Karpas-422 (cell line): Measurements from ENCODE around the gene ADGRG2. TPM values are rescaled to one million over a fixed set of nuclear protein-coding genes. Genes with fewer than 3 reads are reported as not detected.

Experiments used
- DNase-seq: peaks from one replicate; pipeline ENCODE4 v3.0.0-alpha.2; 2015
- H2AFZ ChIP-seq: fragments of 200-600 bp; sonication (generic); 2 replicates; pipeline ENCODE4 v1.6.1; 2014; ENCODE audit warnings: antibody characterized with exemption, low read length, mixed read lengths
- H3K27ac ChIP-seq: fragments of 200-600 bp; sonication (generic); 2 replicates; pipeline ENCODE4 v1.5.1; 2014; ENCODE audit warnings: mild to moderate bottlenecking, low read length, moderate library complexity
- H3K27me3 ChIP-seq: fragments of 200-600 bp; sonication (generic); 2 replicates; pipeline ENCODE4 v1.6.1; 2014; ENCODE audit warnings: low read length, mixed read lengths
- H3K36me3 ChIP-seq: fragments of 200-600 bp; sonication (generic); 2 replicates; pipeline ENCODE4 v1.6.1; 2014; ENCODE audit warnings: low read length, mixed read lengths; ENCODE audit not compliant: insufficient read depth
- H3K4me1 ChIP-seq: fragments of 200-600 bp; sonication (generic); 2 replicates; pipeline ENCODE4 v1.6.1; 2014; ENCODE audit warnings: mild to moderate bottlenecking, low read length, mixed read lengths
- H3K4me2 ChIP-seq: fragments of 200-600 bp; sonication (generic); 2 replicates; pipeline ENCODE4 v1.6.1; 2014; ENCODE audit warnings: low read length, low read depth, mild to moderate bottlenecking; ENCODE audit not compliant: poor library complexity, severe bottlenecking
- H3K4me3 ChIP-seq: fragments of 200-600 bp; sonication (generic); 2 replicates; pipeline ENCODE4 v1.5.1; 2014; ENCODE audit warnings: mild to moderate bottlenecking, antibody characterized with exemption, low read length, mixed read lengths
- H3K79me2 ChIP-seq: fragments of 200-600 bp; sonication (generic); 2 replicates; pipeline ENCODE4 v1.6.1; 2014; ENCODE audit warnings: mild to moderate bottlenecking, low read length, mixed read lengths
- H3K9ac ChIP-seq: fragments of 200-600 bp; sonication (generic); 2 replicates; pipeline ENCODE4 v1.6.0; 2014; ENCODE audit warnings: low read length
- H3K9me2 ChIP-seq: fragments of 200-600 bp; sonication (generic), shearing (Covaris generic); replicated peaks from 2 replicates; pipeline ENCODE4 v1.6.0; 2014; ENCODE audit warnings: mild to moderate bottlenecking, low read length, moderate library complexity; ENCODE audit not compliant: insufficient read depth
- H3K9me3 ChIP-seq: fragments of 300-700, 200-600 bp; sonication (generic); 2 replicates; pipeline ENCODE4 v1.6.1; 2014; ENCODE audit warnings: low read length, mixed read lengths
- H4K20me1 ChIP-seq: fragments of 200-600 bp; sonication (generic); 2 replicates; pipeline ENCODE4 v1.6.1; 2014; ENCODE audit warnings: mild to moderate bottlenecking, antibody characterized with exemption, low read length, low read depth; ENCODE audit not compliant: insufficient read depth
- total RNA-seq: library from RNA; depleted of rRNA; stranded (reverse); fragments of >200 nt; shearing (Covaris generic); gene quantifications from 2 replicates; pipeline ENCODE4 v1.2.3, GENCODE V29; 2014; ENCODE audit warnings: low replicate concordance

ADGRG2 gene
- total RNA-seq, 1 experiment from 2014 or later, result not detected

DNA sequence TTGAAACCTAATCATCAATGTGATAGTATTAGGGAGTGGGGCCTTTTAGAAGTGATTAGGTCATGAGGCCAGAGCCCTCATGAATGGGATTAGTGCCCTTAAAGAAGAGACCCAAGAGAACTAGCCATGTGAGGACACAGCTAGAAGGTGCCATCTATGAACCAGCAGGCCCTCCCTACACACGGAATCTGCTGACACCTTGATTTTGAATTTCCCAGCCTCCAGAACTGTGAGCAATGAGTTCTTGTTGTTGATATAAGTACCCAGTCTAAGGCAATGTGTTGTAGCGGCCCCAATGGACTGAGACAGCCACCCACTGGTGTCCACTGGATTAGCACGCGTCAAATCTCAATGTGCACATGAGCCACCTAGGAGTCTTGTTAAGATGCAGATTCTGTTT is 8.4 kb upstream of the ADGRG2 start:
- H3K4me1 ChIP-seq, result no peaks in the 10 kb centered on the region
- H3K79me2 ChIP-seq, result no peaks in the 10 kb centered on the region
- H3K9ac ChIP-seq, result no peak overlapping the region
- no peak overlapping the region for H3K4me3 ChIP-seq
- no peaks in the 10 kb centered on the region for H3K9me2 ChIP-seq
- H3K36me3 ChIP-seq, result no peaks in the 10 kb centered on the region
- no peaks in the 10 kb centered on the region for H3K9me3 ChIP-seq
- no peak overlapping the region for H3K27ac ChIP-seq
- no peak overlapping the region for H3K4me2 ChIP-seq
- DNase-seq, result no peak
- H2AFZ ChIP-seq, result no peak overlapping the region
- H4K20me1 ChIP-seq, result no peaks in the 10 kb centered on the region
- H3K27me3 ChIP-seq, result no peaks in the 10 kb centered on the region

- H2AFZ ChIP-seq, result no peak overlapping the region
- no peaks in the 10 kb centered on the region for H3K27me3 ChIP-seq
- H3K4me2 ChIP-seq, result no peak overlapping the region
- no peak for DNase-seq
- H3K79me2 ChIP-seq, result no peaks in the 10 kb centered on the region
- no peaks in the 10 kb centered on the region for H3K36me3 ChIP-seq
- no peak overlapping the region for H3K4me3 ChIP-seq
- no peak overlapping the region for H3K9ac ChIP-seq
- no peak overlapping the region for H3K27ac ChIP-seq
- no peaks in the 10 kb centered on the region for H4K20me1 ChIP-seq
- H3K4me1 ChIP-seq, result no peaks in the 10 kb centered on the region
- H3K9me2 ChIP-seq, result no peaks in the 10 kb centered on the region
- no peaks in the 10 kb centered on the region for H3K9me3 ChIP-seq
These were observed 7.4 kb upstream of the ADGRG2 start for GRCh38 chrX:19129694-19130093.

- Histone ChIP-seq H3K9me3 (no peaks in the 10 kb centered on the region), H3K79me2 (no peaks in the 10 kb centered on the region), H4K20me1 (no peaks in the 10 kb centered on the region), H3K4me3 (no peak overlapping the region), H3K36me3 (no peaks in the 10 kb centered on the region), H3K9me2 (no peaks in the 10 kb centered on the region), H3K4me1 (no peaks in the 10 kb centered on the region), H3K9ac (no peak overlapping the region), H3K27ac (no peak overlapping the region), H3K27me3 (no peaks in the 10 kb centered on the region), H2AFZ (no peak overlapping the region), H3K4me2 (no peak overlapping the region)
- DNase-seq, result no peak
These were observed 5.4 kb upstream of the ADGRG2 start for GRCh38 chrX:19127649-19128168.

DNA sequence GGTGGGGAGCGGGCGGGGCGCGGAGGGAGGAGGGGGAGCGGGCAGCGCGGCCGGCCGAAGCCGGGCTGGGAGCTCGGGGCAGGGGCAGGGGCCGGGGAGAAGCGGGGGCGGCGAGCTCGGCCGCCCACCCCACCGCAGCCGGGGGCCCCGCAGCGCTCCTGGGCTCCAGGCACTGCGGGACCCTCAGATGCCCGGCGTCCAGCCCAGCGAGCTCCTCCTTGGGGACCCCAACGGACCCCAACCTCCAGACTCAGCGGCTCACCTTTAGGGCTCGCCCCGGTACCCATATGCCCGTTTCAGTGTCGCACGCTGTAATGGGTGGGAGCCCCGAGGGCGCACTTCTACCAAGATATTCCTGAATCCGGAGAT is 357 bp upstream of the ADGRG2 start:
- Histone ChIP-seq H3K27me3 (no peaks in the 10 kb centered on the region), H3K36me3 (no peaks in the 10 kb centered on the region), H3K9me2 (no peaks in the 10 kb centered on the region), H3K27ac (no peak overlapping the region), H3K4me2 (no peak overlapping the region), H3K79me2 (no peaks in the 10 kb centered on the region), H3K9me3 (no peaks in the 10 kb centered on the region), H4K20me1 (no peaks in the 10 kb centered on the region), H2AFZ (no peak overlapping the region), H3K4me3 (no peak overlapping the region), H3K9ac (no peak overlapping the region), H3K4me1 (no peaks in the 10 kb centered on the region)
- DNase-seq, result no peak

DNA sequence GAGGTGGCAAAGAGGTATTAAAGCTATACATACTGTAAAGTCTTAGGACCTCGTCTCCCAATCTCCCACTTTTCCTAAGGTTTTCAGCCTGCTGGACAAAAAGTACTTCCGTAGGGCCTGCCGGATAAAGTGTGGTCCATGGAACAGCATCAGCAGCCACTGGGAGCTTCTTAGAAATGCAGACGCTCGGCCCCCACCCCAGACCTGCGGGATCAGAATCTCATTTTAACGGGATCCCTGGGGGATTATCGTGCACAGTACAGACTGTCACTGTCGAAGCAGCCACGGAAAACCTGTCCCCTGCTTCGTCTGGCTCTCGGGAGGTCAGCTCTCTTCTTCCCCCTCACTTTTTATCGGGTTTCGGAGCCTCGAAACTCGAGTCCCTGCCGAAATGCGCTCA is 802 bp downstream of the ADGRG2 start:
- no peaks in the 10 kb centered on the region for H3K9me2 ChIP-seq
- DNase-seq, result no peak
- no peaks in the 10 kb centered on the region for H4K20me1 ChIP-seq
- H3K9me3 ChIP-seq, result no peaks in the 10 kb centered on the region
- no peak overlapping the region for H3K4me3 ChIP-seq
- no peaks in the 10 kb centered on the region for H3K4me1 ChIP-seq
- H2AFZ ChIP-seq, result no peak overlapping the region
- no peaks in the 10 kb centered on the region for H3K36me3 ChIP-seq
- H3K79me2 ChIP-seq, result no peaks in the 10 kb centered on the region
- no peak overlapping the region for H3K4me2 ChIP-seq
- H3K27me3 ChIP-seq, result no peaks in the 10 kb centered on the region
- no peak overlapping the region for H3K27ac ChIP-seq
- H3K9ac ChIP-seq, result no peak overlapping the region

GRCh38 chrX:19110642-19111041 is 11.6 kb downstream of the ADGRG2 start:
- no peak for DNase-seq
- H4K20me1 ChIP-seq, result no peaks in the 10 kb centered on the region
- no peaks in the 10 kb centered on the region for H3K36me3 ChIP-seq
- no peaks in the 10 kb centered on the region for H3K9me3 ChIP-seq
- no peaks in the 10 kb centered on the region for H3K4me1 ChIP-seq
- no peak overlapping the region for H3K9ac ChIP-seq
- H3K9me2 ChIP-seq, result no peaks in the 10 kb centered on the region
- no peak overlapping the region for H2AFZ ChIP-seq
- H3K4me3 ChIP-seq, result no peak overlapping the region
- no peaks in the 10 kb centered on the region for H3K79me2 ChIP-seq
- no peaks in the 10 kb centered on the region for H3K27me3 ChIP-seq
- no peak overlapping the region for H3K4me2 ChIP-seq
- H3K27ac ChIP-seq, result no peak overlapping the region

GRCh38 chrX:19107035-19107434 is 15.2 kb downstream of the ADGRG2 start:
- H3K4me1 ChIP-seq, result no peaks in the 10 kb centered on the region
- no peaks in the 10 kb centered on the region for H3K27me3 ChIP-seq
- no peaks in the 10 kb centered on the region for H4K20me1 ChIP-seq
- H3K4me3 ChIP-seq, result no peak overlapping the region
- no peak overlapping the region for H3K27ac ChIP-seq
- H2AFZ ChIP-seq, result no peak overlapping the region
- H3K9me3 ChIP-seq, result no peaks in the 10 kb centered on the region
- no peak overlapping the region for H3K4me2 ChIP-seq
- DNase-seq, result no peak
- H3K36me3 ChIP-seq, result no peaks in the 10 kb centered on the region
- no peaks in the 10 kb centered on the region for H3K79me2 ChIP-seq
- no peak overlapping the region for H3K9ac ChIP-seq
- no peaks in the 10 kb centered on the region for H3K9me2 ChIP-seq

DNA sequence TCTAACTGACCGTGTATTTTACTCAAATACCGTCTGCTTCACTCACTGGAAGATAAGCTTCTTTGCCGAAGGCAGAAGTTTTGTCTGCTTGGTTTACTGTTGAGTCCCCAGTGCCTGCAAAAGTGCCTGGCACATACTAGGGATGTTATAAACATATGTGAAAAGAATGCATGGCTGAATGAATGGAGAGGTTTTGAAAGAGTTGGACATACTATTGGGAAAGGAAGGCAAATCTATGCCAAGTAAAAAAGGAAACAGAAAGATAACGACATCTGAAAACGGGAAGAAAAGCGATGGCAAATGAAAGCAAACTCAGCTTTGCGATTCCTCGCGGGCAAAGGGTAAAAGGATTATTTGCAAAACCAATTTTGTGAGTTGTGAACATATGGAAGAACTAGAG is 21.7 kb downstream of the ADGRG2 start:
- Histone ChIP-seq H3K27me3 (no peaks in the 10 kb centered on the region), H3K79me2 (no peaks in the 10 kb centered on the region), H3K27ac (no peak overlapping the region), H2AFZ (no peak overlapping the region), H3K4me1 (no peaks in the 10 kb centered on the region), H3K36me3 (no peaks in the 10 kb centered on the region), H3K9me3 (no peaks in the 10 kb centered on the region), H3K4me3 (no peak overlapping the region), H4K20me1 (no peaks in the 10 kb centered on the region), H3K9ac (no peak overlapping the region), H3K4me2 (no peak overlapping the region), H3K9me2 (no peaks in the 10 kb centered on the region)
- DNase-seq, result no peak
